AG04449 (cell line): Measurements from ENCODE around the gene BFSP1.

Source experiments
- CTCF ChIA-PET: fragments of 350-600 bp; formaldehyde crosslinking; extraction: SDS; loops from one replicate; lab custom pipeline; 2021; ENCODE audit warnings: antibody characterized with exemption; lab: Yijun Ruan, JAX
- POLR2A ChIA-PET: fragments of 400-600, 350-600 bp; formaldehyde crosslinking; extraction: SDS; loops from one replicate; lab custom pipeline; 2020; ENCODE audit warnings: antibody characterized with exemption, inconsistent platforms; lab: Yijun Ruan, JAX
- DNase-seq: peaks from one replicate; pipeline ENCODE4 v3.0.0-alpha.2; 2010; ENCODE audit warnings: low read depth, low spot score
- H3K4me3 ChIP-seq: 2 replicates; pipeline ENCODE4 v1.5.1; 2011; ENCODE audit warnings: low read depth, mild to moderate bottlenecking, control low read depth, low read length
- TF ChIP-seq, protein P1 (sequence below): IDR thresholded peaks from one replicate; pipeline ENCODE4 v1.5.1; 2011; ENCODE audit warnings: mild to moderate bottlenecking, moderate library complexity, low read length, control low read depth, inconsistent platforms; ENCODE audit not compliant: insufficient read depth; ENCODE audit errors: missing control alignments

BFSP1 gene

DNA sequence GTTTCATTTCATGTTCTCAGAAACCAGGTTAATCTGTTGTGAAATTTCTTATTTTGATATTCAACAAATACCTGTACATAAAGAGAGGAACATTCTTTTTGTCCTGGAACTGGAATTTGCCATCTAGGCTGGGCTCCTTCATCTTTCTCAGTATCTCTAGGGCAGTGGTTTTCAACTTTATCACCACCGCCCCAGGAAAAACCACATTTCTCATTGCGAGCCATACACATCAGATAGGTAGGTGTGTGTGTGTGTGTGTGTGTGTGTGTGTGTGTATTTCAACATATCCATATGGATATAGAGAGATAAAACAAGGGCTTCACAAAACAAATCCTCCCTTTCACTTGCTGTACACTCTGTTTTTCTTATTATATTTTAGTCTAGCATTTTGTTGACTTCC, 24.1 kb downstream of the BFSP1 start:
- TF ChIP-seq, protein P1, sequence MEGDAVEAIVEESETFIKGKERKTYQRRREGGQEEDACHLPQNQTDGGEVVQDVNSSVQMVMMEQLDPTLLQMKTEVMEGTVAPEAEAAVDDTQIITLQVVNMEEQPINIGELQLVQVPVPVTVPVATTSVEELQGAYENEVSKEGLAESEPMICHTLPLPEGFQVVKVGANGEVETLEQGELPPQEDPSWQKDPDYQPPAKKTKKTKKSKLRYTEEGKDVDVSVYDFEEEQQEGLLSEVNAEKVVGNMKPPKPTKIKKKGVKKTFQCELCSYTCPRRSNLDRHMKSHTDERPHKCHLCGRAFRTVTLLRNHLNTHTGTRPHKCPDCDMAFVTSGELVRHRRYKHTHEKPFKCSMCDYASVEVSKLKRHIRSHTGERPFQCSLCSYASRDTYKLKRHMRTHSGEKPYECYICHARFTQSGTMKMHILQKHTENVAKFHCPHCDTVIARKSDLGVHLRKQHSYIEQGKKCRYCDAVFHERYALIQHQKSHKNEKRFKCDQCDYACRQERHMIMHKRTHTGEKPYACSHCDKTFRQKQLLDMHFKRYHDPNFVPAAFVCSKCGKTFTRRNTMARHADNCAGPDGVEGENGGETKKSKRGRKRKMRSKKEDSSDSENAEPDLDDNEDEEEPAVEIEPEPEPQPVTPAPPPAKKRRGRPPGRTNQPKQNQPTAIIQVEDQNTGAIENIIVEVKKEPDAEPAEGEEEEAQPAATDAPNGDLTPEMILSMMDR, result no peak
- CTCF ChIA-PET, result no interaction called here

DNA sequence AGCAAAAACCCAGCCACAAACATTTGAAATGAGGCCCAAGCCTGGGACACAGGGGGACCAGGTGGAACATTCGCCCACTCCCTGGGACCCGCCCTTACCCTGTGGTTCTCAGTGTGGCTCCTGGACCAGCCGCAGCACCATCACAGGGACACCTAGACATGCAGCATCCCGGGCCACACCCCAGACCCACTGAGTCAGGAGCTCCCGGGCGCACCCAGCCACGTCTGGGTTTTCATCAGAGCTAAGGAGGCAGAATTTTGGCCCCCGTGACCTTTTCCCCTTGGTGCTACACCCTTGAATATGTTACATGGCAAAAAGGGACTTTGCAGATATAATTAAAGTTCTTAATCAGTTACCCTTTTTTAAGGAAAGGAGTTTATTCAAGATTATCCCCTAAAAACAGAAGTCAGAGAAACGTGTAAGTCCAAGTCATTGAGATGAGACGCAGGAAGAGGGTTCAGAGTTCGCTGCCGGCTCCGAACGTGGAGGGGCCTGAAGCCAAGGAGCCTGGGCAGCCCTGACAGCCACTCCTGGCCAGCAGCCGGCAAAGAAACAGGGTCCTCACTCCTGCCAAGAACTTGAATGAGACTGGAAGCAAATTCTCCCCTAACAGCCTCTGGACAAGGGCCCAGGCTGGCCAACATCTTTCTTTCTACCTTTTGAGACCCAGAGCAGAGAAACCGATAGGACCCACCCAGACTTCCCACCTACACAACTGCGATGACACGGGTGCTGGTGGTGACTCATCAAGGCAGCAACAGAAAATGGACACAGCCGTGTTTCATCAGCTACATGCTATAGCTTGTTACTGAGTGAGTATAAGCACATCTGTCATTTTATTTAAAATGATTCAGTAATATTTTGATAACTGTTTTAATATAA, 25.3 kb downstream of the BFSP1 start:
- ChIA-PET POLR2A (interaction anchor here (0.6 to 1.1 kb wide), 5 partner anchors 8 to 233 kb away, joined by 3 to 4 read pairs (median 3); no protein-coding TSS in a partner anchor), CTCF (interaction anchor here (0.7 to 3.7 kb wide), 53 partner anchors 8 to 787 kb away, joined by 3 to 48 read pairs (median 5); partner anchors contain the start of genes BFSP1, RRBP1 and ZNF133)
- H3K4me3 ChIP-seq, result no peak overlapping the region; the same call in 1 of the 2 replicates
- TF ChIP-seq, protein P1, result no peak
- DNase-seq, result no peak

More for the DNA sequence above, 24.1 kb downstream of the BFSP1 start:
- no peak overlapping the region for H3K4me3 ChIP-seq
- DNase-seq, result no peak
- POLR2A ChIA-PET, result interaction anchor here (0.7 kb wide), 1 partner anchor 232 kb away, joined by 4 read pairs; no protein-coding TSS in a partner anchor

DNA sequence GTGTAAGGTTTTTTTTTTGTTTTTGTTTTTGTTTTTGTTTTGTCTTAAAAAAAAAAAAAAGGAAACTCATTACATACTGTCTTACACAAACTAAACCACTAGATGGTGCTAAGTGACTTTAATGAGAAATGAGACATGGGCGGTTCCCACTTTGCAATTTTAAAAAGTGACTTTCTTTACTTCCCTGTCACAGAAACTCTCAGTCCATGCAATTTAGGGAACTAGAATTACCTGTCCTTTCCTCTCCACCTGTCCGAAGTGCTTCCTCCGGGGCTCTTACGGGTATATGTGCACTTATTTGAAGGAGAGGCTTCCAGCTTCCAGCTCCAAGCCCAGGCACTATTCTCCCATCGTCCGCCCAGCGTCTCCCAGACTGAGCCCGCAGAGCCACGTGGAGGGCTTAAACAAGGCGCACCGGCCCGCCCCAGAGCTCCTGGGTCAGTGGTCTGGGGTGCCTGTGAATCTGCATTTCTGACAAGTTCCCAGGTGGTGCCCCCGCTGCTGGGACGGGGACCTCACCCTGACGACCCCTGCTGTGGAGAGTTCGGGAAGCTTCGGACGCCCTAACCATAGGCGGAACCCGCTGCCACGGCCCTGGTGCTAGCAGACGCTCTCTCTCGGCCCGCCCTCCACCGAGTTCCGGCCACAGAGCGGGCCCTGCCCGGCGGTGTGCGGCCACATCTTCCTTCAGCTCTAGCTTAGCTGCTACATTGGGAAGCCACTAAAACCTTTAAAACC, 26.1 kb downstream of the BFSP1 start:
- peak overlapping the region; percentile 61 for H3K4me3 ChIP-seq
- CTCF ChIA-PET, result interaction anchor here (0.5 to 3.7 kb wide), 60 partner anchors 8 to 1918 kb away, joined by 3 to 48 read pairs (median 5); partner anchors contain the start of genes BFSP1, RRBP1 and ZNF133
- DNase-seq, result no peak
- POLR2A ChIA-PET, result interaction anchor here (0.6 to 1.1 kb wide), 5 partner anchors 9 to 281 kb away, joined by 3 read pairs; no protein-coding TSS in a partner anchor
- TF ChIP-seq, protein P1, result peak; percentile 30

DNA sequence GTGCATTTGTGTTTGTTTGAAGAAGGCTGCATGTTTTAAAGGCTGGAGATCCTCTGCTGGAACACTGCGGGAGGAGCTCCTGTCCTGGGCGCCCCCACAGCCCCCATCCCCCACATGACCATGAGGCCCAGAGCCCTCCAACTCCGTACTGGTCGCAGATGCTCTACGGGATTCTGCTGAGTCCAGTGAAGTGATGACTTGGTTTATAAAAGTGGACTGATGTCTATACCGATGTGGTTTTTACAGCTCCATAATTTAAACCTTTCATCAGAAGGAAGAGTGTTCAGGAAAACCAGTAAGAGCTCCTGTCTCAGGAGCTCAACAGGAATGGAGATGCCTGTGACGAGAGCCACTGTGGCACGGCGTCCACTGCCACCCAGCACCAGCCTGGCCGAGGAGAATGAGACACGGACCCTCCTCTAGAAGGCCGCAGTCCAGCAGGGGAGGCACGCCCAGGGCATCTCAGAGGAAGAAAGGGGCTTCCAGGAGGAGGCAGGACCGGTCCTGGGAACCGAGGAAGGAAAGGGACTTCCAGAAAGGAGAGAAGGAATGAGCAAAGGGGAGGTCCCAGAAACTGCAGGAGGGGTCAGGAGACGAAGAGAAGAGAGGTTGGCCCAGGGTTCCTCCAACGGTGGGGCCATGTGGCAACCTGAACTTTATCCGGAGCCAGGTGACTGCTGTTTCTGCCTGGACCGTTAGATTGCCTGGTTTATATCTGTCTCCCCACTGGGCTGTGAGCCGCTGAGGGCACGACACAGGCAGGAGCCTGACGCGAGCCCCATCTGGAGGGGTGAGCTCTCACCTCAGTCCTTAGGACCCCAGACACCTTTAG, 26.9 kb downstream of the BFSP1 start:
- CTCF ChIA-PET, result interaction anchor here (0.5 to 3.7 kb wide), 47 partner anchors 10 to 1919 kb away, joined by 3 to 48 read pairs (median 5); partner anchors contain the start of genes BFSP1, RRBP1 and ZNF133
- TF ChIP-seq, protein P1, result no peak
- POLR2A ChIA-PET, result interaction anchor here (0.6 to 1.0 kb wide), 3 partner anchors 106 to 282 kb away, joined by 3 read pairs; no protein-coding TSS in a partner anchor

DNA sequence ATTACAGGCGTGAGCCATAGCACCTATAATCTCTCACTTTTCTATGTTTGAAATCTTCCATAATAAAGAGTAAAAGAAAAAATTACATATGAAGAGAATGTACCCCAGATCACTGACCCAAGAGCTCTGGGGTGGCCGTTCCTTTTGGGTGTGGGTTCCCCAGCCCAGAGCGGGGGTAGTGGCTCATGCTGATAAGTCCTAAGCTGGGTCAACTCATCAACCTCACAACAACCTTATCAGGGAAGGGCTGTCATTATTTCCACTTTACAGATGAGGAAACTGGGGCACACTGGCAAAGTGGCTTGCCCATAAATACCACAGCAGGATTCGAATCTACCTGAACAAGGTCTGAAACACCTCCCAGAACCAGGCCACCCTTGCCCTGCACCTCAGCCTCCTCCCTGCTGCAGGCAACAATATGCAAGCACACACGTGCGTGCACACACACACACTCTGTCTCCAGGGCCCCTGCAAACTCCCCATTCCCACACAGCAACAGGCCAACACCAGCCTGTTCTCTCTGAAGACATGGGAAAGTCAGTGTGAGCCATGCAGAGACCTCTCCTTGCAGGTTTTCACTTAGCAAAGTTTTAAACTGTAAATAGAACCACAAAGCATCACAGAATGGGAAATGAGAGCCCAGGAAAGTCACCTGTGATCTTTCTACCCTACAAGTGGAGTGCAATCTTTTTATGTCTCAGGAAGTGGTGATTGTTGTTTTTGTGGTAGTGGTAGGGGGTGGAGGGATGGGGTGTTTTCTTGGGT, 27.7 kb downstream of the BFSP1 start:
- no peak overlapping the region for H3K4me3 ChIP-seq
- no peak for DNase-seq
- ChIA-PET POLR2A (no interaction called here), CTCF (interaction anchor here (0.7 to 3.7 kb wide), 22 partner anchors 9 to 772 kb away, joined by 3 to 48 read pairs (median 8); partner anchors contain the start of gene BFSP1)
- TF ChIP-seq, protein P1, result no peak

More for the DNA sequence above, 26.9 kb downstream of the BFSP1 start:
- peak overlapping the region; percentile 45 for H3K4me3 ChIP-seq
- no peak for DNase-seq
